ENCODE results near the gene RHBDF1.

GRCh38 chr16:89391-90302, 17.2 kb upstream of the RHBDF1 start:
- TF ChIP-seq EZH2 (IDR thresholded peaks at IDR 0.05; ENCODE audit: insufficient read depth, low read length) = no peak
- TF ChIP-seq, protein P1, sequence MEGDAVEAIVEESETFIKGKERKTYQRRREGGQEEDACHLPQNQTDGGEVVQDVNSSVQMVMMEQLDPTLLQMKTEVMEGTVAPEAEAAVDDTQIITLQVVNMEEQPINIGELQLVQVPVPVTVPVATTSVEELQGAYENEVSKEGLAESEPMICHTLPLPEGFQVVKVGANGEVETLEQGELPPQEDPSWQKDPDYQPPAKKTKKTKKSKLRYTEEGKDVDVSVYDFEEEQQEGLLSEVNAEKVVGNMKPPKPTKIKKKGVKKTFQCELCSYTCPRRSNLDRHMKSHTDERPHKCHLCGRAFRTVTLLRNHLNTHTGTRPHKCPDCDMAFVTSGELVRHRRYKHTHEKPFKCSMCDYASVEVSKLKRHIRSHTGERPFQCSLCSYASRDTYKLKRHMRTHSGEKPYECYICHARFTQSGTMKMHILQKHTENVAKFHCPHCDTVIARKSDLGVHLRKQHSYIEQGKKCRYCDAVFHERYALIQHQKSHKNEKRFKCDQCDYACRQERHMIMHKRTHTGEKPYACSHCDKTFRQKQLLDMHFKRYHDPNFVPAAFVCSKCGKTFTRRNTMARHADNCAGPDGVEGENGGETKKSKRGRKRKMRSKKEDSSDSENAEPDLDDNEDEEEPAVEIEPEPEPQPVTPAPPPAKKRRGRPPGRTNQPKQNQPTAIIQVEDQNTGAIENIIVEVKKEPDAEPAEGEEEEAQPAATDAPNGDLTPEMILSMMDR (IDR thresholded peaks at IDR 0.05; ENCODE audit: insufficient read depth, low read depth, low read length) = no peak
